ENCODE results near the gene WDR4.
"Not testable (repeated sequence)": the region's sequence is repeated elsewhere in the genome, so short reads cannot be mapped to it uniquely, and the experiment has no call there.

Gene WDR4

GRCh38 chr21:42836402-42836666, 43.0 kb downstream of the WDR4 start:
- Histone ChIP-seq H3K9me3 (ENCODE audit: insufficient read depth, low read length) (no peaks in the 10 kb centered on the region), H3K9ac (ENCODE audit: insufficient read length, low read depth) (no peak overlapping the region), H3K27me3 (ENCODE audit: insufficient read depth, insufficient read length) (no peaks in the 10 kb centered on the region), H3K4me1 (ENCODE audit: insufficient read depth, insufficient read length) (peaks cover 13% of the 10 kb centered on the region), H3K36me3 (ENCODE audit: insufficient read depth, insufficient read length, low read length) (peaks cover 67% of the 10 kb centered on the region), H3K4me3 (ENCODE audit: insufficient read length, low read depth) (no peak overlapping the region)
- DNase-seq (ENCODE audit: low read depth, low spot score) = no peak
- no peak for TF ChIP-seq ZNF274 (IDR thresholded peaks at IDR 0.05; ENCODE audit: low read depth, low read length)
- TF ChIP-seq YY1 (IDR thresholded peaks at IDR 0.05; ENCODE audit: insufficient read depth, insufficient read length) = no peak
- TF ChIP-seq SUZ12 (IDR thresholded peaks at IDR 0.05; ENCODE audit: extremely low read depth, insufficient read depth, insufficient read length) = no peak

GRCh38 chr21:42835611-42836401, 43.5 kb downstream of the WDR4 start:
- no peak overlapping the region for H3K4me3 ChIP-seq (ENCODE audit: insufficient read length, low read depth)
- peaks cover 13% of the 10 kb centered on the region for H3K4me1 ChIP-seq (ENCODE audit: insufficient read depth, insufficient read length)
- DNase-seq (ENCODE audit: low read depth, low spot score) = no peak
- no peaks in the 10 kb centered on the region for H3K9me3 ChIP-seq (ENCODE audit: insufficient read depth, low read length)
- H3K9ac ChIP-seq (ENCODE audit: insufficient read length, low read depth) = no peak overlapping the region
- no peak for TF ChIP-seq ZNF274 (IDR thresholded peaks at IDR 0.05; ENCODE audit: low read depth, low read length)
- TF ChIP-seq YY1 (IDR thresholded peaks at IDR 0.05; ENCODE audit: insufficient read depth, insufficient read length) = no peak
- H3K27me3 ChIP-seq (ENCODE audit: insufficient read depth, insufficient read length) = no peaks in the 10 kb centered on the region
- peaks cover 61% of the 10 kb centered on the region for H3K36me3 ChIP-seq (ENCODE audit: insufficient read depth, insufficient read length, low read length)

GRCh38 chr21:42835211-42835610, 44.1 kb downstream of the WDR4 start:
- DNase-seq (ENCODE audit: low read depth, low spot score) = no peak
- Histone ChIP-seq H3K36me3 (ENCODE audit: insufficient read depth, insufficient read length, low read length) (peaks cover 55% of the 10 kb centered on the region), H3K4me3 (ENCODE audit: insufficient read length, low read depth) (no peak overlapping the region), H3K27me3 (ENCODE audit: insufficient read depth, insufficient read length) (no peaks in the 10 kb centered on the region), H3K4me1 (ENCODE audit: insufficient read depth, insufficient read length) (peaks cover 13% of the 10 kb centered on the region), H3K9me3 (ENCODE audit: insufficient read depth, low read length) (no peaks in the 10 kb centered on the region), H3K9ac (ENCODE audit: insufficient read length, low read depth) (no peak overlapping the region)
- TF ChIP-seq ZNF274 (IDR thresholded peaks at IDR 0.05; ENCODE audit: low read depth, low read length) (no peak), YY1 (IDR thresholded peaks at IDR 0.05; ENCODE audit: insufficient read depth, insufficient read length) (no peak), SUZ12 (IDR thresholded peaks at IDR 0.05; ENCODE audit: extremely low read depth, insufficient read depth, insufficient read length) (no peak)

GRCh38 chr21:42834726-42835191, 44.6 kb downstream of the WDR4 start:
- H3K27me3 ChIP-seq (ENCODE audit: insufficient read depth, insufficient read length) = no peaks in the 10 kb centered on the region
- DNase-seq (ENCODE audit: low read depth, low spot score) = no peak

GRCh38 chr21:42833859-42834725, 45.2 kb downstream of the WDR4 start:
- no peak for DNase-seq (ENCODE audit: low read depth, low spot score)
- peaks cover 5% of the 10 kb centered on the region for H3K27me3 ChIP-seq (ENCODE audit: insufficient read depth, insufficient read length)

More at GRCh38 chr21:42834726-42835191, 44.6 kb downstream of the WDR4 start:
- peaks cover 51% of the 10 kb centered on the region for H3K36me3 ChIP-seq (ENCODE audit: insufficient read depth, insufficient read length, low read length)
- H3K4me1 ChIP-seq (ENCODE audit: insufficient read depth, insufficient read length) = peaks cover 13% of the 10 kb centered on the region
- TF ChIP-seq SUZ12 (IDR thresholded peaks at IDR 0.05; ENCODE audit: extremely low read depth, insufficient read depth, insufficient read length) (no peak), YY1 (IDR thresholded peaks at IDR 0.05; ENCODE audit: insufficient read depth, insufficient read length) (no peak), ZNF274 (IDR thresholded peaks at IDR 0.05; ENCODE audit: low read depth, low read length) (no peak)
- H3K9ac ChIP-seq (ENCODE audit: insufficient read length, low read depth) = no peak overlapping the region
- no peaks in the 10 kb centered on the region for H3K9me3 ChIP-seq (ENCODE audit: insufficient read depth, low read length)
- no peak overlapping the region for H3K4me3 ChIP-seq (ENCODE audit: insufficient read length, low read depth)

GRCh38 chr21:42833439-42833815, 45.9 kb downstream of the WDR4 start:
- TF ChIP-seq ZNF274 (IDR thresholded peaks at IDR 0.05; ENCODE audit: low read depth, low read length) = no peak
- TF ChIP-seq YY1 (IDR thresholded peaks at IDR 0.05; ENCODE audit: insufficient read depth, insufficient read length) = no peak
- no peak for TF ChIP-seq SUZ12 (IDR thresholded peaks at IDR 0.05; ENCODE audit: extremely low read depth, insufficient read depth, insufficient read length)
- no peaks in the 10 kb centered on the region for H3K9me3 ChIP-seq (ENCODE audit: insufficient read depth, low read length)
- DNase-seq (ENCODE audit: low read depth, low spot score) = no peak
- no peak overlapping the region for H3K9ac ChIP-seq (ENCODE audit: insufficient read length, low read depth)
- peaks cover 9% of the 10 kb centered on the region for H3K27me3 ChIP-seq (ENCODE audit: insufficient read depth, insufficient read length)
- H3K4me3 ChIP-seq (ENCODE audit: insufficient read length, low read depth) = no peak overlapping the region
- peaks cover 11% of the 10 kb centered on the region for H3K4me1 ChIP-seq (ENCODE audit: insufficient read depth, insufficient read length)
- H3K36me3 ChIP-seq (ENCODE audit: insufficient read depth, insufficient read length, low read length) = peaks cover 38% of the 10 kb centered on the region

More at GRCh38 chr21:42833859-42834725, 45.2 kb downstream of the WDR4 start:
- Histone ChIP-seq H3K9me3 (ENCODE audit: insufficient read depth, low read length) (no peaks in the 10 kb centered on the region), H3K36me3 (ENCODE audit: insufficient read depth, insufficient read length, low read length) (peaks cover 44% of the 10 kb centered on the region), H3K9ac (ENCODE audit: insufficient read length, low read depth) (no peak overlapping the region), H3K4me1 (ENCODE audit: insufficient read depth, insufficient read length) (peaks cover 13% of the 10 kb centered on the region), H3K4me3 (ENCODE audit: insufficient read length, low read depth) (no peak overlapping the region)
- TF ChIP-seq ZNF274 (IDR thresholded peaks at IDR 0.05; ENCODE audit: low read depth, low read length) = no peak
- TF ChIP-seq SUZ12 (IDR thresholded peaks at IDR 0.05; ENCODE audit: extremely low read depth, insufficient read depth, insufficient read length) = no peak

GRCh38 chr21:42832321-42832630, 47.1 kb downstream of the WDR4 start:
- DNase-seq (ENCODE audit: low read depth, low spot score) = not testable (repeated sequence)

More at GRCh38 chr21:42832321-42832630, 47.1 kb downstream of the WDR4 start:
- H3K4me3 ChIP-seq (ENCODE audit: insufficient read length, low read depth); H3K9ac ChIP-seq (ENCODE audit: insufficient read length, low read depth); H3K9me3 ChIP-seq (ENCODE audit: insufficient read depth, low read length): not testable (repeated sequence)
- Histone ChIP-seq H3K27me3 (ENCODE audit: insufficient read depth, insufficient read length) (peaks cover 20% of the 10 kb centered on the region), H3K4me1 (ENCODE audit: insufficient read depth, insufficient read length) (peaks cover 11% of the 10 kb centered on the region), H3K36me3 (ENCODE audit: insufficient read depth, insufficient read length, low read length) (peaks cover 30% of the 10 kb centered on the region)
